ENCODE measurements around the gene KIF4A. TPM values are rescaled to one million over a fixed set of nuclear protein-coding genes. Genes with fewer than 3 reads are reported as not detected.

The KIF4A gene
- total RNA-seq, 1 donor = 10.8 TPM

- no peak for DNase-seq (ENCODE audit: low read depth)
- no peak for TF ChIP-seq CTCF (IDR thresholded peaks at IDR 0.05; ENCODE audit: insufficient read depth, low read depth, low read length)
- H3K4me3 ChIP-seq (ENCODE audit: low read depth, low read length) = peak overlapping the region; percentile 81
These were observed 143.3 kb downstream of the KIF4A start for GRCh38 chrX:70432936-70433847.

- peak overlapping the region; percentile 81 for H3K4me3 ChIP-seq (ENCODE audit: low read depth, low read length)
- DNase-seq (ENCODE audit: low read depth) = peak; percentile 53
- peak; percentile 49 for TF ChIP-seq CTCF (IDR thresholded peaks at IDR 0.05; ENCODE audit: insufficient read depth, low read depth, low read length)
These were observed 144.0 kb downstream of the KIF4A start for GRCh38 chrX:70433848-70434351.

GRCh38 chrX:70434352-70434866 is 144.5 kb downstream of the KIF4A start:
- no peak for TF ChIP-seq CTCF (IDR thresholded peaks at IDR 0.05; ENCODE audit: insufficient read depth, low read depth, low read length)
- peak; percentile 73 for DNase-seq (ENCODE audit: low read depth)
- H3K4me3 ChIP-seq (ENCODE audit: low read depth, low read length) = peak overlapping the region; percentile 81

- DNase-seq (ENCODE audit: low read depth) = peak; percentile 29
- peak overlapping the region; percentile 81 for H3K4me3 ChIP-seq (ENCODE audit: low read depth, low read length)
- TF ChIP-seq CTCF (IDR thresholded peaks at IDR 0.05; ENCODE audit: insufficient read depth, low read depth, low read length) = no peak
These were observed 145.1 kb downstream of the KIF4A start for GRCh38 chrX:70434914-70435586.

- no peak for DNase-seq (ENCODE audit: low read depth)
- no peak for TF ChIP-seq CTCF (IDR thresholded peaks at IDR 0.05; ENCODE audit: insufficient read depth, low read depth, low read length)
These were observed 146.4 kb downstream of the KIF4A start for GRCh38 chrX:70436343-70436742.

GRCh38 chrX:70437011-70437410 is 147.1 kb downstream of the KIF4A start:
- DNase-seq (ENCODE audit: low read depth) = no peak
- TF ChIP-seq CTCF (IDR thresholded peaks at IDR 0.05; ENCODE audit: insufficient read depth, low read depth, low read length) = no peak

More at GRCh38 chrX:70436343-70436742, 146.4 kb downstream of the KIF4A start:
- H3K4me3 ChIP-seq (ENCODE audit: low read depth, low read length) = no peak overlapping the region

More at GRCh38 chrX:70437011-70437410, 147.1 kb downstream of the KIF4A start:
- no peak overlapping the region for H3K4me3 ChIP-seq (ENCODE audit: low read depth, low read length)

All from fibroblast of villous mesenchyme (primary cell).